Glutamatergic neuron (in vitro differentiated cells): ENCODE measurements around the gene ELAC2. TPM values are rescaled to one million over a fixed set of nuclear protein-coding genes. Genes with fewer than 3 reads are reported as not detected.

ENCODE experiments used
- DNase-seq: peaks from one replicate; pipeline ENCODE4 v3.0.0; 2022
- H3K27ac Mint-ChIP-seq: one replicate; pipeline ENCODE4 v1.8.0; 2020; ENCODE audit warnings: mild to moderate bottlenecking, mixed read lengths, inconsistent platforms; ENCODE audit not compliant: unreplicated experiment
- H3K27me3 Mint-ChIP-seq: one replicate; pipeline ENCODE4 v1.8.0; 2020; ENCODE audit warnings: mild to moderate bottlenecking, moderate library complexity, mixed read lengths, inconsistent platforms; ENCODE audit not compliant: unreplicated experiment
- H3K36me3 Mint-ChIP-seq: one replicate; pipeline ENCODE4 v1.8.0; 2020; ENCODE audit warnings: mild to moderate bottlenecking, mixed read lengths, inconsistent platforms; ENCODE audit not compliant: unreplicated experiment
- H3K4me1 Mint-ChIP-seq: one replicate; pipeline ENCODE4 v1.8.0; 2020; ENCODE audit warnings: mild to moderate bottlenecking, low read depth, mixed read lengths, inconsistent platforms; ENCODE audit not compliant: unreplicated experiment
- H3K4me3 Mint-ChIP-seq: one replicate; pipeline ENCODE4 v1.8.0; 2020; ENCODE audit warnings: mild to moderate bottlenecking, mixed read lengths, inconsistent platforms; ENCODE audit not compliant: unreplicated experiment
- H3K9me3 Mint-ChIP-seq: one replicate; pipeline ENCODE4 v1.8.0; 2020; ENCODE audit warnings: mild to moderate bottlenecking, moderate library complexity, mixed read lengths, inconsistent platforms; ENCODE audit not compliant: unreplicated experiment
- total RNA-seq: library from RNA; stranded (reverse); fragmentation: NEBNext Ultra II Directional; extraction: Animal tissue kit (Norgen Biotek cat#: 25700); gene quantifications from one replicate; pipeline ENCODE4 v1.2.1, GENCODE V29; 2021; ENCODE audit not compliant: unreplicated experiment
- TF ChIP-seq, protein P1 (sequence below): fragments of 200-600 bp; sonication (generic); IDR thresholded peaks from one replicate; pipeline ENCODE4 v1.5.0; 2021; ENCODE audit not compliant: partially characterized antibody, unreplicated experiment

ELAC2 gene
- total RNA-seq, 1 donor from 2014 or later, result 65.7 TPM

DNA sequence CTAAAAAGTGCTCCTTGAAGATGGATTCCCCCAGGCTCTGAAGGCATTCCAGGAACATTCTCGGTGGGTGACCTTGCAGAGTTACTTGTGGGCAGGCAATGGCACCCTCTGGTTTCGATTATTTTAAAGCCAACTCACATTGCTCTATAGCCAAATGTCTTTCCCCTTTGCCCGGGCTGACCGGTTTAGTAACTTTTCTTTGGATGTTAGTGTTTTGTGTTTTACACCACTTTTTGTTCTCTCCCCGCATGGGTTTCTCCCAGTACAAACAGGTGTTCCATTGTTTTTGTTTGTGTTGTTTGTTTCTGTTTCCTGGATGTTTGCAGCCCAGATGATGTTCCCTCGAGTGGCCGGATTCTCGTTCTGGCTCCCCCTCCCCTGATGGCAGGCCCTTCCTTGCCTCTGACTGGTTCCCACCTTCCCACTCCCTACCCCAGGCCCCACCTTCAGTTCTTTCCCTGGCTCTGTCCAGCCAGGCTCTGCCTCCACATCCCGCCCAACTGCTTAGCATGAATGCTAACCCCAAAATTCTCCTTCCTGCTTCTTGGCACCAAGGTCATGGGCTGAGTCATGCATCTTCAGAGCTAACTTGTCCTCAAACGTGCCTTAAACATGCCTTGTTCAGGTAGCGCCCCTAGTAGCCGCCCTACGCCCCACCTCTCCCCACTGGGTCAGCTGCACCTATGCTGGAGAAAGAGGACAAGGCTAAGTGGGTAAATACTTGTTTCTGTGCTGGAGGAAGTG is 40.6 kb downstream of the ELAC2 start:
- Mint-ChIP-seq H3K27ac (no peak overlapping the region), H3K4me3 (no peak overlapping the region), H3K4me1 (no peaks in the 10 kb centered on the region), H3K9me3 (peaks cover 1% of the 10 kb centered on the region), H3K27me3 (peaks cover 4% of the 10 kb centered on the region), H3K36me3 (peaks cover 2% of the 10 kb centered on the region)
- TF ChIP-seq, protein P1, sequence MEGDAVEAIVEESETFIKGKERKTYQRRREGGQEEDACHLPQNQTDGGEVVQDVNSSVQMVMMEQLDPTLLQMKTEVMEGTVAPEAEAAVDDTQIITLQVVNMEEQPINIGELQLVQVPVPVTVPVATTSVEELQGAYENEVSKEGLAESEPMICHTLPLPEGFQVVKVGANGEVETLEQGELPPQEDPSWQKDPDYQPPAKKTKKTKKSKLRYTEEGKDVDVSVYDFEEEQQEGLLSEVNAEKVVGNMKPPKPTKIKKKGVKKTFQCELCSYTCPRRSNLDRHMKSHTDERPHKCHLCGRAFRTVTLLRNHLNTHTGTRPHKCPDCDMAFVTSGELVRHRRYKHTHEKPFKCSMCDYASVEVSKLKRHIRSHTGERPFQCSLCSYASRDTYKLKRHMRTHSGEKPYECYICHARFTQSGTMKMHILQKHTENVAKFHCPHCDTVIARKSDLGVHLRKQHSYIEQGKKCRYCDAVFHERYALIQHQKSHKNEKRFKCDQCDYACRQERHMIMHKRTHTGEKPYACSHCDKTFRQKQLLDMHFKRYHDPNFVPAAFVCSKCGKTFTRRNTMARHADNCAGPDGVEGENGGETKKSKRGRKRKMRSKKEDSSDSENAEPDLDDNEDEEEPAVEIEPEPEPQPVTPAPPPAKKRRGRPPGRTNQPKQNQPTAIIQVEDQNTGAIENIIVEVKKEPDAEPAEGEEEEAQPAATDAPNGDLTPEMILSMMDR, result no peak
- no peak for DNase-seq

DNA sequence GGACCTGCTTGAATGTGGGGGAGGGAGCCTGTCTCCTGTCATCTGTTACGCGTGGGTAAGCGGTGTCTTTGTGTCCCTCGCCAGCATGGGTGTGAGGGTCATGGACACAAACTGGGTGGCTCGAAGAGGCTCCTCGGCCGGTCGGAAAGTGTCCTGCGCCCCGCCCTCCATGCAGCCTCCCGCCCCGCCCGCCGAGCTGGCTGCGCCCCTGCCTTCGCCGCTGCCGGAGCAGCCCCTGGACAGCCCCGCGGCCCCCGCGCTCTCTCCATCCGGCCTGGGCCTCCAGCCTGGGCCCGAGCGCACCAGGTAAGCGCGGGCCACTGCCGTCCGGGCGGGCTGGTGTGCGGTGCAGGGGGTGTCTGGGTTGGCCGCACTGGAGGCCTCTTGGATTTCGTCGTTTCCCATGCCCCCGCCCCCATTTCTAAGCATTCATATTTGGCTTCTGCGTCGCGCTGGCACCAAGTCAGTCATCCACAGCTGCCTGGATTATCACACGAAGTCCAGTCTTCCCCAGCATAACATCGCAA is 43.8 kb downstream of the ELAC2 start:
- Mint-ChIP-seq H3K4me3 (peak overlapping the region; percentile 78), H3K4me1 (no peaks in the 10 kb centered on the region)

DNA sequence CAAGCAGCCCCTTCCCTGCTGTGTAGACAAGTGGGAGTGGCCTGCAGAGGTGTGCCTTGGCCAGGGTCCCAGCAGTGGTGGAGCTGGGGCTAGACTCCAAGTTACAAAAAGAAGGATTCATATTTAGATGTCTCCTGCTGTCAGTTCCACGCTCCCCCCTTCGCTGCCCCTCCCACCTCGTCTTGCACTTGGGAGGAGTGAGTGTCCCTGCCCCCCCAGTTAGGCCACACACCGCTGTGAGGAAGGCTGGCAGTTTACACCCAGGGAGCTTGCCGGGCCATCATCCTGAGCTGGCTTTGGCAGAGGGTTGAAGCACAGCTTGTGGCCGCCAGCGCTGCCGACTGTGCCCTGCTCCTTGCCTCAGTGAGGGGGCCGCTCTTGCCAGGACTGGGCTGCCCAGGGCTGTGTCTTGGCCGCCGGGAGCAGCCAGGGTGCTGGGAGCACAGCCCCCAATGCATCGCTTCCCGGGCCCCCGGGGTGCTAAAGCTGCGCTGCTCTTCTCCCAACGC is 44.3 kb downstream of the ELAC2 start:
- TF ChIP-seq, protein P1, result no peak
- Mint-ChIP-seq H3K27ac (no peak overlapping the region), H3K4me3 (peak overlapping the region; percentile 59), H3K27me3 (peaks cover 2% of the 10 kb centered on the region), H3K4me1 (no peaks in the 10 kb centered on the region), H3K36me3 (peaks cover 6% of the 10 kb centered on the region), H3K9me3 (no peaks in the 10 kb centered on the region)
- DNase-seq, result no peak

More for the DNA sequence above, 43.8 kb downstream of the ELAC2 start:
- TF ChIP-seq, protein P1, result no peak
- peaks cover 6% of the 10 kb centered on the region for H3K36me3 Mint-ChIP-seq
- H3K9me3 Mint-ChIP-seq, result no peaks in the 10 kb centered on the region
- peak; percentile 38 for DNase-seq
- no peak overlapping the region for H3K27ac Mint-ChIP-seq
- peaks cover 2% of the 10 kb centered on the region for H3K27me3 Mint-ChIP-seq

DNA sequence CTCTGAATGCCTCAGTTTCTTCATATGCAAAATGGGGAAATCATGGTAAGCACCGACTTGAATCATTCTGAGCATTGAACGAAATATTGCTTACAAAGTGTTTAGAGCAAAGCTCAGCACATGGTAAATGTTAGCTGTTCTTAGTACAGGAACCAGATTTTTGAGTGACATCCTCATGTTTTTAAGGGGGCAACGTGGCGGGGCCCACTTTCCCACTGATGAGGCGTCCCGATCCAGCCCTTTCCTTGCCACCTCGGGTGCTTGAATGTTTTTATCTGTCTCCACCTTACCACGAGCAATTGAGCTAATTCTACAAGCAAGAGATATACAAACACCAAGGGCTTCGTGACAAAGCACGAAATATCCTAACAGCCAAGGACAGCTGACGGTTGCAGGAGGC is 49.9 kb downstream of the ELAC2 start:
- Mint-ChIP-seq H3K36me3 (peaks cover 6% of the 10 kb centered on the region), H3K4me1 (no peaks in the 10 kb centered on the region), H3K4me3 (no peak overlapping the region), H3K27me3 (peaks cover 2% of the 10 kb centered on the region), H3K27ac (no peak overlapping the region), H3K9me3 (no peaks in the 10 kb centered on the region)
- TF ChIP-seq, protein P1, result no peak
- no peak for DNase-seq

DNA sequence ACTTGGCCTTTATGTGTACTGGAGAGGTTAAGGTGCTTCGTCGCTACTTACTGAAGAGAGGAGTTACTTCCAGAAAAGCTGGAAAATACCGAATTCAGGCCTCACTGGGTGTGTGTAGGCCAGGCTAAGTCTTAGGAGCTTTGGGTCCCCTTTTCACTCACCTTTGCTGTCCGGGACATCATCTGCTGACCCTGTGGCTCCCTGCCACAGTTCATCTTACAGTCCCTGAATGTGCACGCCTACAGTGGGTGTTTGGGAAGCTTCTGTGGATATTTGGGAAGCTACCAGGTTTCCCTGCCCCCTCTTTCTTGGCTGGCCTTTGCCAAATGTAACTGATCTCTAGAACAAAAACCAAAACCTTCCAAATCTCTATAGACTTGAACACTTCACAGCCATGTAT is 51.4 kb downstream of the ELAC2 start:
- Mint-ChIP-seq H3K4me1 (no peaks in the 10 kb centered on the region), H3K27ac (no peak overlapping the region), H3K4me3 (no peak overlapping the region), H3K36me3 (peaks cover 5% of the 10 kb centered on the region), H3K27me3 (peaks cover 2% of the 10 kb centered on the region), H3K9me3 (no peaks in the 10 kb centered on the region)
- DNase-seq, result no peak
- TF ChIP-seq, protein P1, result no peak
